ENCODE data around the gene LRIG2. TPM values are rescaled to one million over a fixed set of nuclear protein-coding genes. Genes with fewer than 3 reads are reported as not detected.
"Not testable (repeated sequence)": the region's sequence is repeated elsewhere in the genome, so short reads cannot be mapped to it uniquely, and the experiment has no call there.

The LRIG2 gene
- polyA plus RNA-seq, 4 donors: 13.6 to 19.5 (median 18.0) TPM

GRCh38 chr1:113125517-113125916 is 52.5 kb downstream of the LRIG2 start:
- no peak for DNase-seq (ENCODE audit: low read depth in 4 of 4, low spot score in 3 of 4)

- DNase-seq (ENCODE audit: low read depth in 4 of 4, low spot score in 3 of 4): no peak
These were observed 53.2 kb downstream of the LRIG2 start for GRCh38 chr1:113126207-113126606.

GRCh38 chr1:113128116-113128515 is 55.1 kb downstream of the LRIG2 start:
- DNase-seq (ENCODE audit: low read depth in 4 of 4, low spot score in 3 of 4): no peak

GRCh38 chr1:113129529-113130185 is 56.7 kb downstream of the LRIG2 start:
- no peak for DNase-seq (ENCODE audit: low read depth in 4 of 4, low spot score in 3 of 4)

- no peak for DNase-seq (ENCODE audit: low read depth in 4 of 4, low spot score in 3 of 4)
These were observed 60.0 kb downstream of the LRIG2 start for GRCh38 chr1:113133038-113133437.

GRCh38 chr1:113133759-113134158 is 60.8 kb downstream of the LRIG2 start:
- no peak for DNase-seq (ENCODE audit: low read depth in 4 of 4, low spot score in 3 of 4)

- no peak for DNase-seq (ENCODE audit: low read depth in 4 of 4, low spot score in 3 of 4)
These were observed 62.5 kb downstream of the LRIG2 start for GRCh38 chr1:113135460-113135859.

GRCh38 chr1:113136476-113136875 is 63.5 kb downstream of the LRIG2 start:
- DNase-seq (ENCODE audit: low read depth in 4 of 4, low spot score in 3 of 4): no peak

- no peak for DNase-seq (ENCODE audit: low read depth in 4 of 4, low spot score in 3 of 4)
These were observed 64.6 kb downstream of the LRIG2 start for GRCh38 chr1:113137563-113137962.

GRCh38 chr1:113138778-113139177 is 65.8 kb downstream of the LRIG2 start:
- DNase-seq (ENCODE audit: low read depth in 4 of 4, low spot score in 3 of 4): no peak

GRCh38 chr1:113140176-113140575 is 67.2 kb downstream of the LRIG2 start:
- no peak for DNase-seq (ENCODE audit: low read depth in 4 of 4, low spot score in 3 of 4)

GRCh38 chr1:113140588-113141446 is 67.8 kb downstream of the LRIG2 start:
- DNase-seq (ENCODE audit: low read depth in 4 of 4, low spot score in 3 of 4): peak; percentile 35 to 45 (median 43)

GRCh38 chr1:113141650-113142473 is 68.9 kb downstream of the LRIG2 start:
- DNase-seq (ENCODE audit: low read depth in 4 of 4, low spot score in 3 of 4): no peak

- no peak for DNase-seq (ENCODE audit: low read depth in 4 of 4, low spot score in 3 of 4)
These were observed 69.8 kb downstream of the LRIG2 start for GRCh38 chr1:113142791-113143190.

GRCh38 chr1:113146242-113147072 is 73.5 kb downstream of the LRIG2 start:
- DNase-seq (ENCODE audit: low read depth in 4 of 4, low spot score in 3 of 4): no peak

GRCh38 chr1:113147073-113147625 is 74.2 kb downstream of the LRIG2 start:
- no peak for DNase-seq (ENCODE audit: low read depth in 4 of 4, low spot score in 3 of 4)

- no peak for DNase-seq (ENCODE audit: low read depth in 4 of 4, low spot score in 3 of 4)
These were observed 74.8 kb downstream of the LRIG2 start for GRCh38 chr1:113147826-113148225.

- not testable (repeated sequence) for DNase-seq (ENCODE audit: low read depth in 4 of 4, low spot score in 3 of 4)
These were observed 77.5 kb downstream of the LRIG2 start for GRCh38 chr1:113150494-113150893.

GRCh38 chr1:113153116-113153803 is 80.3 kb downstream of the LRIG2 start:
- DNase-seq (ENCODE audit: low read depth in 4 of 4, low spot score in 3 of 4): no peak

All from left renal pelvis (tissue), 4 donors.